ENCODE results near the gene ZNF217. TPM values are rescaled to one million over a fixed set of nuclear protein-coding genes. Genes with fewer than 3 reads are reported as not detected.

Gene ZNF217
- total and polyA plus RNA-seq, 2 of the 8 experiments (the other 6 are each of a cell fraction or from before 2014, with no cell fraction given) = 15.3 to 87.9 TPM

GRCh38 chr20:53574259-53574789 is 19.3 kb downstream of the ZNF217 start:
- ChIA-PET POLR2A (ENCODE audit: partially characterized antibody) (no interaction called here), CTCF (ENCODE audit: partially characterized antibody) (interaction anchor here (0.7 kb wide), 1 partner anchor 20 kb away, joined by 3 read pairs; no protein-coding TSS in a partner anchor)
- H3K14ac ChIP-seq (ENCODE audit: insufficient read length) = no peak overlapping the region
- H2BK5ac ChIP-seq (ENCODE audit: low read depth, low read length) = no peak overlapping the region
- H3K9ac ChIP-seq (replicated peaks in 1 of 4; ENCODE audit: extremely low read depth in 1 of 4, low read depth in 3 of 4, low read length in 3 of 4) = no peak overlapping the region
- H3K27ac ChIP-seq (ENCODE audit: low read depth, low read length) = no peak overlapping the region
- H2BK120ac ChIP-seq (replicated peaks; ENCODE audit: low read depth, low read length) = no peak overlapping the region
- H2AFZ ChIP-seq (ENCODE audit: low read length) = no peak overlapping the region
- peaks cover 18 to 21% of the 10 kb centered on the region in 2 experiments for H4K20me1 ChIP-seq (replicated peaks in 1 of 2; ENCODE audit: control insufficient read depth in 1 of 2, insufficient read depth in 2 of 2, low read length in 2 of 2)
- peaks cover 47 to 90% (median 67%) of the 10 kb centered on the region in 4 experiments for H3K36me3 ChIP-seq (ENCODE audit: control insufficient read depth in 2 of 4, insufficient read depth in 4 of 4, low read length in 3 of 4)
- H3K56ac ChIP-seq (replicated peaks; ENCODE audit: insufficient read length, low read depth, low read length) = no peak overlapping the region
- no peak overlapping the region for H2BK15ac ChIP-seq (ENCODE audit: low read length)
- H4K91ac ChIP-seq (replicated peaks; ENCODE audit: insufficient read length, low read length) = no peak overlapping the region
- DNase-seq (ENCODE audit: low read depth in 1 of 2, low spot score in 2 of 2) (no peak), FAIRE-seq (no peak)
- H3K4me3 ChIP-seq (ENCODE audit: extremely low read depth in 1 of 4, insufficient read depth in 2 of 4, low read depth in 3 of 4, low read length in 4 of 4) = no peak overlapping the region
- H2BK12ac ChIP-seq (ENCODE audit: low read depth, low read length) = no peak overlapping the region
- H4K5ac ChIP-seq (ENCODE audit: insufficient read length, low read depth, low read length) = no peak overlapping the region
- H3K18ac ChIP-seq (ENCODE audit: extremely low read depth, low read length) = no peak overlapping the region
- H2BK20ac ChIP-seq (ENCODE audit: low read length) = no peak overlapping the region
- no peak overlapping the region for H3K4ac ChIP-seq (replicated peaks; ENCODE audit: insufficient read length, low read depth, low read length)
- no peak overlapping the region for H4K8ac ChIP-seq (ENCODE audit: extremely low read depth, insufficient read depth, low read length)
- no peaks in the 10 kb centered on the region for H3K23me2 ChIP-seq (ENCODE audit: low read depth, low read length)
- WGBS, 2 experiments (ENCODE audit: extremely low coverage in 1 of 2, insufficient coverage in 1 of 2, insufficient read length in 1 of 2, insufficient replicate concordance in 2 of 2, low coverage in 1 of 2, low lambda C conversion rate in 2 of 2, missing lambda C conversion rate in 1 of 2) = 86% methylated on average over 14 of the region's 14 CpGs; no CpG with 5 or more reads in 1 of the 2 experiments
- peaks cover 0 to 2% (median 0%) of the 10 kb centered on the region in 4 experiments; a peak in 1 of 7 replicates for H3K4me1 ChIP-seq (replicated peaks in 1 of 4; ENCODE audit: control insufficient read depth in 3 of 4, insufficient read depth in 4 of 4, low read length in 3 of 4)
- no peak overlapping the region for H3K23ac ChIP-seq (ENCODE audit: insufficient read length)
- no peak overlapping the region for H2AK5ac ChIP-seq (ENCODE audit: low read depth, low read length)
- H3K79me2 ChIP-seq (ENCODE audit: control insufficient read depth in 1 of 2, insufficient read depth in 2 of 2, low read length in 2 of 2) = peaks cover 22 to 96% of the 10 kb centered on the region in 2 experiments
- no peak overlapping the region for H3K4me2 ChIP-seq (ENCODE audit: insufficient read depth in 1 of 2, low read depth in 2 of 2, low read length in 2 of 2)
- H3K27me3 ChIP-seq (replicated peaks in 1 of 4; ENCODE audit: control insufficient read depth in 3 of 4, extremely low read depth in 1 of 4, insufficient read depth in 3 of 4, low read length in 3 of 4) = no peaks in the 10 kb centered on the region
- H3K9me3 ChIP-seq (ENCODE audit: insufficient read depth in 2 of 2, low read depth in 1 of 2, low read length in 1 of 2) = no peaks in the 10 kb centered on the region
- H3K79me1 ChIP-seq (ENCODE audit: low read depth, low read length) = peaks cover 4% of the 10 kb centered on the region; the same call in 1 of the 2 replicates
- TF ChIP-seq SP4 (IDR thresholded peaks at IDR 0.05; ENCODE audit: low read length) (no peak), CREB1 (IDR thresholded peaks at IDR 0.05) (no peak), CTBP2 (IDR thresholded peaks at IDR 0.05; ENCODE audit: borderline replicate concordance, insufficient read depth, insufficient read length, low read length) (no peak), ATF2 (IDR thresholded peaks at IDR 0.05; ENCODE audit: low read length) (no peak), PHF8 (conservative IDR thresholded peaks at IDR 0.05; ENCODE audit: low read depth, low read length) (no peak), EZH2 (IDR thresholded peaks at IDR 0.05; ENCODE audit: low read depth, low read length, severe bottlenecking) (no peak), RFX5 (IDR thresholded peaks at IDR 0.05; ENCODE audit: borderline replicate concordance, low read depth, low read length) (no peak), TAF7 (optimal IDR thresholded peaks at IDR 0.05; ENCODE audit: borderline replicate concordance, low read depth, low read length) (no peak), KDM4A (IDR thresholded peaks at IDR 0.05; ENCODE audit: low read depth, low read length, severe bottlenecking) (no peak), CBX5 (IDR thresholded peaks at IDR 0.05; ENCODE audit: low read depth, low read length) (no peak), EP300 (IDR thresholded peaks at IDR 0.05; ENCODE audit: borderline replicate concordance in 1 of 2, low read depth in 2 of 2, low read length in 2 of 2) (no peak)

Measured in H1 (cell line).